Transverse colon (tissue), 3 donors: ENCODE results near the gene SPN.

Experiments
- POLR2A ChIP-seq: fragments of 450-650 bp; IDR thresholded peaks from one replicate; pipeline ENCODE4 v1.6.1; 2016; ENCODE audit warnings: antibody characterized with exemption, mild to moderate bottlenecking, moderate library complexity
- TF ChIP-seq, protein P1 (sequence below), 5 experiments: fragments of 200-600 bp in 3 of 5; fragments of 450-650 bp in 2 of 5; sonication (generic) in 3 of 5; IDR thresholded peaks; 1 replicate in 2 of 5; 2 replicates in 3 of 5; pipeline ENCODE4 v1.5.1; 2016 to 2017; ENCODE audit warnings: antibody characterized with exemption in 5 of 5, inconsistent platforms in 3 of 5, mild to moderate bottlenecking in 2 of 5, moderate library complexity in 1 of 5

DNA sequence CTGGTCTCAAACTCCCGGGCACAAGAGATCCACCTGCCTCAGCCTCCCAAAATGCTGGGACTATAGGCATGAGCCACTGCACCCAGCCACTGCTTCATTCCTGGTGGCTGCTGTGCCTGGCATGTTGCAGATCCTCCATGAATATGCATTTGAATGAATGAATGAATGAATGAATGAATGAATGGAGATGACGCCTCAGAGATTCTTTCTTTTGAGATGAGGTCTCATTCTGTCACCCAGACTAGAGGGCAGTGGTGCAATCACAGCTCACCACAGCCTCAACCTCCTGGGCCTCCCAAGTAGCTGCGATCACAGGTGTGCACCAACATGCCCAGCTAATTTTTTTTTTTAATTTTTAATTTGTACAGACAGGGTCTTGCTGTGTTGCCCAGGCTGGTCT, 5.2 kb downstream of the SPN start:
- TF ChIP-seq, protein P1, sequence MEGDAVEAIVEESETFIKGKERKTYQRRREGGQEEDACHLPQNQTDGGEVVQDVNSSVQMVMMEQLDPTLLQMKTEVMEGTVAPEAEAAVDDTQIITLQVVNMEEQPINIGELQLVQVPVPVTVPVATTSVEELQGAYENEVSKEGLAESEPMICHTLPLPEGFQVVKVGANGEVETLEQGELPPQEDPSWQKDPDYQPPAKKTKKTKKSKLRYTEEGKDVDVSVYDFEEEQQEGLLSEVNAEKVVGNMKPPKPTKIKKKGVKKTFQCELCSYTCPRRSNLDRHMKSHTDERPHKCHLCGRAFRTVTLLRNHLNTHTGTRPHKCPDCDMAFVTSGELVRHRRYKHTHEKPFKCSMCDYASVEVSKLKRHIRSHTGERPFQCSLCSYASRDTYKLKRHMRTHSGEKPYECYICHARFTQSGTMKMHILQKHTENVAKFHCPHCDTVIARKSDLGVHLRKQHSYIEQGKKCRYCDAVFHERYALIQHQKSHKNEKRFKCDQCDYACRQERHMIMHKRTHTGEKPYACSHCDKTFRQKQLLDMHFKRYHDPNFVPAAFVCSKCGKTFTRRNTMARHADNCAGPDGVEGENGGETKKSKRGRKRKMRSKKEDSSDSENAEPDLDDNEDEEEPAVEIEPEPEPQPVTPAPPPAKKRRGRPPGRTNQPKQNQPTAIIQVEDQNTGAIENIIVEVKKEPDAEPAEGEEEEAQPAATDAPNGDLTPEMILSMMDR (IDR thresholded peaks at IDR 0.05) = no peak
- no peak for TF ChIP-seq POLR2A
